OCI-LY7 (cell line): Measurements from ENCODE around the gene TMEM266.

Experiments used
- EZH2phosphoT487 ChIP-seq: fragments of 200-600 bp; sonication (generic); IDR thresholded peaks from 2 replicates; pipeline ENCODE4 v1.6.1; 2018; ENCODE audit warnings: low read depth, borderline replicate concordance, mild to moderate bottlenecking, mixed run types, antibody characterized with exemption, low read length, moderate library complexity, mixed read lengths
- TF ChIP-seq, protein P1 (sequence below): fragments of 200-600 bp; sonication (generic); conservative IDR thresholded peaks from 2 replicates; pipeline ENCODE4 v1.5.1; 2014; ENCODE audit warnings: mild to moderate bottlenecking, antibody characterized with exemption, low read length, moderate library complexity, mixed read lengths

DNA sequence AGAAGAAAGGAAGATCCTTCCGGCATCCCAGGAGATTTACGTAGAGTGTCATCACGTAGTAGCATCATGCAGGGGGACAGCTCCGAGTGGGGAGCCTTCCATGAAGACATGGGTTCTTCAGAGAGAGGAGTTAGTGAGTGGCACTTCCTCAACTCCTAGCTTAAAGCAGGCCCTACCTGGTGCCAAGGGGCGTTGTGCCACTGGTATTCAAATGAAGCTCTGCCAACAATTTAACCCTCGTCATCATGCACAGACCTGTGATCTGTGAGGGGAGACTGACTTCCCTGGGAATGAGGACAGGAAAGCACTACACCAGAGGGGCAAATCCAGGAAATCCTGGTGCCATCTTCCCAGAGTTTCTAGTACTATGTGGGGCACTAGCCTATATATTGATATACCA, 59.0 kb downstream of the TMEM266 start:
- TF ChIP-seq, protein P1, sequence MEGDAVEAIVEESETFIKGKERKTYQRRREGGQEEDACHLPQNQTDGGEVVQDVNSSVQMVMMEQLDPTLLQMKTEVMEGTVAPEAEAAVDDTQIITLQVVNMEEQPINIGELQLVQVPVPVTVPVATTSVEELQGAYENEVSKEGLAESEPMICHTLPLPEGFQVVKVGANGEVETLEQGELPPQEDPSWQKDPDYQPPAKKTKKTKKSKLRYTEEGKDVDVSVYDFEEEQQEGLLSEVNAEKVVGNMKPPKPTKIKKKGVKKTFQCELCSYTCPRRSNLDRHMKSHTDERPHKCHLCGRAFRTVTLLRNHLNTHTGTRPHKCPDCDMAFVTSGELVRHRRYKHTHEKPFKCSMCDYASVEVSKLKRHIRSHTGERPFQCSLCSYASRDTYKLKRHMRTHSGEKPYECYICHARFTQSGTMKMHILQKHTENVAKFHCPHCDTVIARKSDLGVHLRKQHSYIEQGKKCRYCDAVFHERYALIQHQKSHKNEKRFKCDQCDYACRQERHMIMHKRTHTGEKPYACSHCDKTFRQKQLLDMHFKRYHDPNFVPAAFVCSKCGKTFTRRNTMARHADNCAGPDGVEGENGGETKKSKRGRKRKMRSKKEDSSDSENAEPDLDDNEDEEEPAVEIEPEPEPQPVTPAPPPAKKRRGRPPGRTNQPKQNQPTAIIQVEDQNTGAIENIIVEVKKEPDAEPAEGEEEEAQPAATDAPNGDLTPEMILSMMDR = no peak
- no peak for TF ChIP-seq EZH2phosphoT487
